H1 (cell line): ENCODE measurements around the gene CD7. TPM values are rescaled to one million over a fixed set of nuclear protein-coding genes. Genes with fewer than 3 reads are reported as not detected.

ENCODE experiments used
- CTCF ChIA-PET: fragments of 300-600 bp; sonication (Branson Sonifier 250); formaldehyde crosslinking; loops from one replicate; lab custom pipeline; 2021; ENCODE audit not compliant: partially characterized antibody; lab: Charles Lee
- POLR2A ChIA-PET: fragments of 300-600 bp; sonication (Branson Sonifier 250); formaldehyde crosslinking; loops from one replicate; lab custom pipeline; 2021; ENCODE audit warnings: inconsistent platforms; ENCODE audit not compliant: partially characterized antibody; lab: Charles Lee
- DNase-seq, 2 experiments: peaks; one replicate each; pipeline versions ENCODE4 v3.0.0 to v3.0.0-alpha.2; 2010 to 2022; ENCODE audit warnings: low spot score in 2 of 2, low read depth in 1 of 2, mixed read lengths in 1 of 2
- FAIRE-seq: peaks from 2 replicates; lab custom pipeline; 2011; peaks lifted over from hg19 to GRCh38; lab: Jason Lieb, UNC
- H2AFZ ChIP-seq: 2 replicates; pipeline ENCODE4 v1.8.1; 2012; ENCODE audit warnings: low read length, inconsistent platforms
- H2AK5ac ChIP-seq: 2 replicates; pipeline ENCODE4 v1.6.1; 2013; ENCODE audit warnings: low read depth, low read length
- H2BK120ac ChIP-seq: replicated peaks from 2 replicates; pipeline ENCODE3; 2013; ENCODE audit warnings: low read depth, low read length, inconsistent platforms
- H2BK12ac ChIP-seq: 2 replicates; pipeline ENCODE4 v1.6.1; 2013; ENCODE audit warnings: low read depth, low read length
- H2BK15ac ChIP-seq: 2 replicates; pipeline ENCODE4 v1.6.1; 2013; ENCODE audit warnings: low read length
- H2BK20ac ChIP-seq: 2 replicates; pipeline ENCODE4 v1.6.1; 2013; ENCODE audit warnings: low read length
- H2BK5ac ChIP-seq: 2 replicates; pipeline ENCODE4 v1.6.1; 2013; ENCODE audit warnings: low read depth, low read length
- H3K14ac ChIP-seq: 2 replicates; pipeline ENCODE4 v1.6.1; 2013; ENCODE audit warnings: inconsistent platforms; ENCODE audit not compliant: insufficient read length
- H3K18ac ChIP-seq: 2 replicates; pipeline ENCODE4 v1.6.1; 2013; ENCODE audit warnings: low read length; ENCODE audit errors: extremely low read depth
- H3K23ac ChIP-seq: 2 replicates; pipeline ENCODE4 v1.6.1; 2013; ENCODE audit warnings: inconsistent platforms; ENCODE audit not compliant: insufficient read length
- H3K23me2 ChIP-seq: 2 replicates; pipeline ENCODE4 v1.6.1; 2013; ENCODE audit warnings: low read depth, low read length
- H3K27ac ChIP-seq: 2 replicates; pipeline ENCODE4 v1.6.1; 2011; ENCODE audit warnings: low read depth, low read length, inconsistent platforms
- H3K27me3 ChIP-seq, 4 experiments: replicated peaks in 1 of 4; 1 replicate in 1 of 4; 2 replicates in 3 of 4; pipeline versions ENCODE4 v1.6.1 to v1.8.1; 2011 to 2013; ENCODE audit warnings: low read length in 3 of 4, mild to moderate bottlenecking in 3 of 4, inconsistent platforms in 2 of 4, mixed read lengths in 2 of 4, moderate library complexity in 1 of 4; ENCODE audit not compliant: control insufficient read depth in 3 of 4, insufficient read depth in 3 of 4; ENCODE audit errors: extremely low read depth in 1 of 4
- H3K36me3 ChIP-seq, 4 experiments: 2 replicates each; pipeline versions ENCODE4 v1.6.1 to v1.8.1; 2011 to 2013; ENCODE audit warnings: mild to moderate bottlenecking in 4 of 4, low read length in 3 of 4, moderate library complexity in 2 of 4, control low read depth in 1 of 4, inconsistent platforms in 1 of 4; ENCODE audit not compliant: insufficient read depth in 4 of 4, control insufficient read depth in 2 of 4
- H3K4ac ChIP-seq: replicated peaks from 2 replicates; pipeline ENCODE3; 2013; ENCODE audit warnings: low read length, low read depth, mixed read lengths, inconsistent platforms; ENCODE audit not compliant: insufficient read length
- H3K4me1 ChIP-seq, 4 experiments: replicated peaks in 1 of 4; 1 replicate in 1 of 4; 2 replicates in 3 of 4; pipeline versions ENCODE4 v1.6.1 to v1.8.1; 2011 to 2013; ENCODE audit warnings: low read length in 3 of 4, inconsistent platforms in 2 of 4, mixed read lengths in 1 of 4; ENCODE audit not compliant: insufficient read depth in 4 of 4, control insufficient read depth in 3 of 4
- H3K4me2 ChIP-seq, 2 experiments: 2 replicates each; pipeline versions ENCODE4 v1.6.1 to v1.8.1; 2011 to 2013; ENCODE audit warnings: low read depth in 2 of 2, low read length in 2 of 2, control low read depth in 1 of 2, inconsistent platforms in 1 of 2, mild to moderate bottlenecking in 1 of 2; ENCODE audit not compliant: insufficient read depth in 1 of 2
- H3K4me3 ChIP-seq, 4 experiments: fragments of 200-600, 300-600 bp in 1 of 4; sonication (generic), shearing (Covaris generic), sonication (Bioruptor Twin) in 1 of 4; 2 replicates each; pipeline versions ENCODE4 v1.5.1 to v1.8.1; 2011 to 2016; ENCODE audit warnings: low read length in 4 of 4, low read depth in 3 of 4, control low read depth in 2 of 4, inconsistent platforms in 2 of 4, mild to moderate bottlenecking in 2 of 4, mixed read lengths in 1 of 4, moderate library complexity in 1 of 4; ENCODE audit not compliant: insufficient read depth in 2 of 4; ENCODE audit errors: extremely low read depth in 1 of 4
- H3K56ac ChIP-seq: replicated peaks from 2 replicates; pipeline ENCODE3; 2013; ENCODE audit warnings: low read depth, mild to moderate bottlenecking, mixed read lengths, low read length, inconsistent platforms; ENCODE audit not compliant: insufficient read length
- H3K79me1 ChIP-seq: 2 replicates; pipeline ENCODE4 v1.6.1; 2013; ENCODE audit warnings: low read depth, low read length, control low read depth
- H3K79me2 ChIP-seq, 2 experiments: 2 replicates each; pipeline versions ENCODE4 v1.6.1 to v1.8.1; 2012 to 2013; ENCODE audit warnings: low read length in 2 of 2, mild to moderate bottlenecking in 2 of 2, inconsistent platforms in 1 of 2; ENCODE audit not compliant: insufficient read depth in 2 of 2, control insufficient read depth in 1 of 2
- H3K9ac ChIP-seq, 4 experiments: replicated peaks in 1 of 4; 1 replicate in 1 of 4; 2 replicates in 3 of 4; pipeline versions ENCODE4 v1.6.1 to v1.8.1; 2011 to 2013; ENCODE audit warnings: low read depth in 3 of 4, low read length in 3 of 4, control low read depth in 2 of 4, mild to moderate bottlenecking in 2 of 4, moderate library complexity in 2 of 4, inconsistent platforms in 1 of 4; ENCODE audit errors: extremely low read depth in 1 of 4
- H3K9me3 ChIP-seq, 2 experiments: 2 replicates each; pipeline versions ENCODE4 v1.6.1 to v1.8.1; 2012 to 2013; ENCODE audit warnings: mild to moderate bottlenecking in 2 of 2, moderate library complexity in 2 of 2, control low read depth in 1 of 2, inconsistent platforms in 1 of 2, low read depth in 1 of 2, low read length in 1 of 2, mixed read lengths in 1 of 2; ENCODE audit not compliant: insufficient read depth in 2 of 2
- H4K20me1 ChIP-seq, 2 experiments: replicated peaks in 1 of 2; 2 replicates each; pipeline versions ENCODE3 to v1.8.1; 2011 to 2013; ENCODE audit warnings: inconsistent platforms in 2 of 2, low read length in 2 of 2, mild to moderate bottlenecking in 1 of 2; ENCODE audit not compliant: insufficient read depth in 2 of 2, control insufficient read depth in 1 of 2
- H4K5ac ChIP-seq: 2 replicates; pipeline ENCODE4 v1.6.1; 2013; ENCODE audit warnings: low read length, low read depth, mixed read lengths, inconsistent platforms; ENCODE audit not compliant: insufficient read length
- H4K8ac ChIP-seq: 2 replicates; pipeline ENCODE4 v1.8.0; 2013; ENCODE audit warnings: mild to moderate bottlenecking, moderate library complexity, low read length, inconsistent platforms; ENCODE audit not compliant: insufficient read depth; ENCODE audit errors: extremely low read depth
- H4K91ac ChIP-seq: replicated peaks from 2 replicates; pipeline ENCODE3; 2013; ENCODE audit warnings: low read length, mixed read lengths, inconsistent platforms; ENCODE audit not compliant: insufficient read length
- ASH2L ChIP-seq: fragments of 200-600, 300-600 bp; sonication (generic); IDR thresholded peaks from one replicate; pipeline ENCODE4 v1.7.1; 2017; ENCODE audit warnings: low read length
- CHD2 ChIP-seq: IDR thresholded peaks from 2 replicates; pipeline ENCODE4 v1.6.1; 2012; ENCODE audit warnings: low read length, improper control_type of control experiment
- EGR1 ChIP-seq: IDR thresholded peaks from 2 replicates; pipeline ENCODE4 v1.6.1; 2011; ENCODE audit warnings: low read depth, low read length, borderline replicate concordance
- FOSL1 ChIP-seq: IDR thresholded peaks from 2 replicates; pipeline ENCODE4 v1.6.1; 2011; ENCODE audit warnings: mild to moderate bottlenecking, low read depth, low read length, moderate library complexity; ENCODE audit not compliant: insufficient read depth
- GABPA ChIP-seq: IDR thresholded peaks from 2 replicates; pipeline ENCODE4 v1.6.1; 2011; ENCODE audit warnings: mild to moderate bottlenecking, low read length, moderate library complexity, borderline replicate concordance; ENCODE audit not compliant: insufficient read depth
- KDM1A ChIP-seq: fragments of 200-600, 300-600 bp; sonication (generic); IDR thresholded peaks from 2 replicates; pipeline ENCODE4 v1.7.1; 2016; ENCODE audit warnings: mild to moderate bottlenecking, low read length, borderline replicate concordance
- KDM4A ChIP-seq: IDR thresholded peaks from one replicate; pipeline ENCODE4 v1.7.1; 2012; ENCODE audit warnings: low read depth, mild to moderate bottlenecking, moderate library complexity, low read length, inconsistent platforms; ENCODE audit not compliant: severe bottlenecking
- PHF8 ChIP-seq: fragments of 200-600 bp; sonication (generic); conservative IDR thresholded peaks from 2 replicates; pipeline ENCODE4 v1.7.1; 2012; ENCODE audit warnings: low read depth, mild to moderate bottlenecking, inconsistent platforms, low read length, moderate library complexity
- RAD21 ChIP-seq, 2 experiments: IDR thresholded peaks in 1 of 2; conservative IDR thresholded peaks in 1 of 2; 2 replicates each; pipeline ENCODE4 v1.6.1; 2011; ENCODE audit warnings: low read depth in 2 of 2, low read length in 2 of 2, improper control_type of control experiment in 1 of 2, inconsistent platforms in 1 of 2, mild to moderate bottlenecking in 1 of 2, moderate library complexity in 1 of 2
- SIX5 ChIP-seq: IDR thresholded peaks from 2 replicates; pipeline ENCODE4 v1.6.1; 2011; ENCODE audit warnings: mild to moderate bottlenecking, low read depth, low read length
- WGBS, 2 experiments: shearing (Covaris generic) in 1 of 2; methylation state at CpG; one replicate each; pipeline versions ENCODE4 v1.1.6 to v1.1.7; 2013 to 2015; ENCODE audit warnings: low lambda C conversion rate in 2 of 2, mixed read lengths in 2 of 2, inconsistent platforms in 1 of 2, low coverage in 1 of 2, missing lambda C conversion rate in 1 of 2; ENCODE audit not compliant: insufficient replicate concordance in 2 of 2, insufficient coverage in 1 of 2, insufficient read length in 1 of 2; ENCODE audit errors: extremely low coverage in 1 of 2, missing lambda C conversion rate in 1 of 2; 5-methylcytosine and 5-hydroxymethylcytosine counted together
- polyA plus RNA-seq, 7 experiments: library from polyadenylated mRNA; depleted of rRNA in 3 of 7; stranded (reverse) in 5 of 7; unstranded in 2 of 7; fragments of >200 nt in 5 of 7; fragments of 200-250 nt in 2 of 7; gene quantifications; 1 replicate in 5 of 7; 2 replicates in 1 of 7; 4 replicates in 1 of 7; pipeline versions ENCODE4 v1.2.1 to v1.2.3, GENCODE V29; 2011 to 2013; ENCODE audit warnings: missing spikeins in 2 of 7, mixed read lengths in 2 of 7
- total RNA-seq: library from RNA; stranded (reverse); fragmentation: NEBNext Ultra II Directional; extraction: Animal tissue kit (Norgen Biotek cat#: 25700); gene quantifications from 2 replicates; pipeline ENCODE4 v1.2.1, GENCODE V29; 2021
- TF ChIP-seq, protein P1 (sequence below): IDR thresholded peaks from 2 replicates; pipeline ENCODE4 v1.6.1; 2011; ENCODE audit warnings: low read depth, mild to moderate bottlenecking, low read length; ENCODE audit not compliant: insufficient read depth
- TF ChIP-seq, protein P2 (sequence below): IDR thresholded peaks from 2 replicates; pipeline ENCODE4 v1.6.1; 2012; ENCODE audit warnings: inconsistent platforms

The CD7 gene
- total and polyA plus RNA-seq, 2 of the 8 experiments (the other 6 are each of a cell fraction or from before 2014, with no cell fraction given) = 0.83 to 0.86 TPM

DNA sequence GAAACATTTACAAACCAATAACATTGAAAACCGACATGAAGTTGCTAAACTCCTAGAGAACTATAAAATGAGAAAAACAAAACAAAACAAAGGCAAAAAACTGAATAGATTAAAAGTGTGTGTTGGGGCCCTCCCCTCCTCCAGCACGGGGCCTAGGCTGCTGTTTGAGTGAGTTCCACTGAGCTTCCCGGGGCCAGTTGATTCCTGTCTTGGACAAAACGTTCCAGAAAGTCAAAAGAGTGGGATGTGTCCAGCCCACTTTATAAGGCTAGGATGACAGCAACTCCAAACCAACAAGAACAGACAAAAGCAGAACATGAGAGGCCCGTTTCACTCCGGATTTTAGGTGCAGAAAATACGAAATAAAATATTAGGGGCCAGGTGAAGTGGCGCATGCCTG is 32.3 kb downstream of the CD7 start:
- H4K8ac ChIP-seq = no peak overlapping the region
- H3K79me2 ChIP-seq = no peaks in the 10 kb centered on the region
- H2BK20ac ChIP-seq = no peak overlapping the region
- H3K4me2 ChIP-seq = no peak overlapping the region
- H3K79me1 ChIP-seq = no peaks in the 10 kb centered on the region; the same call in 1 of the 2 replicates
- H3K27ac ChIP-seq = no peak overlapping the region
- 74% methylated on average over 8 of the region's 8 CpGs; no CpG with 5 or more reads in 1 of the 2 experiments for WGBS, 2 experiments
- H3K27me3 ChIP-seq = no peaks in the 10 kb centered on the region; a peak in 1 of 7 replicates
- H3K4me1 ChIP-seq = 0 out of 7 replicates have a peak, but pooled peaks cover 0 to 2% (median 0%) of the 10 kb centered on the region in 4 experiments
- H3K23me2 ChIP-seq = no peaks in the 10 kb centered on the region
- FAIRE-seq (no peak), DNase-seq (no peak)
- no peak overlapping the region for H4K91ac ChIP-seq
- no peak overlapping the region for H3K56ac ChIP-seq
- H3K9me3 ChIP-seq = 0 out of 4 replicates have a peak, but pooled peaks cover 0 to 3% of the 10 kb centered on the region in 2 experiments
- peaks cover 0 to 6% of the 10 kb centered on the region in 2 experiments for H4K20me1 ChIP-seq
- CTCF ChIA-PET = interaction anchor here (1.6 kb wide), 1 partner anchor 16 kb away, joined by 3 read pairs; no protein-coding TSS in a partner anchor
- H3K23ac ChIP-seq = no peak overlapping the region
- no peak overlapping the region for H2AK5ac ChIP-seq
- POLR2A ChIA-PET = interaction anchor here (1.3 to 5.2 kb wide), 2 partner anchors 11 to 12 kb away, joined by 3 to 39 read pairs; partner anchors contain the start of gene CSNK1D
- no peak overlapping the region for H2BK120ac ChIP-seq
- no peak overlapping the region for H2BK15ac ChIP-seq
- no peak overlapping the region for H3K14ac ChIP-seq
- no peak overlapping the region; a peak in 1 of 7 replicates for H3K9ac ChIP-seq
- H4K5ac ChIP-seq = no peak overlapping the region
- no peak overlapping the region for H3K4ac ChIP-seq
- no peak overlapping the region for H2AFZ ChIP-seq
- no peak overlapping the region for H2BK5ac ChIP-seq
- H3K4me3 ChIP-seq = no peak overlapping the region
- H3K18ac ChIP-seq = no peak overlapping the region
- no peaks in the 10 kb centered on the region; a peak in 1 of 8 replicates for H3K36me3 ChIP-seq
- no peak overlapping the region for H2BK12ac ChIP-seq
- TF ChIP-seq KDM1A = no peak
- TF ChIP-seq ASH2L = no peak
- TF ChIP-seq GABPA = no peak
- TF ChIP-seq RAD21 (IDR thresholded peaks at IDR 0.05 in 1 of 2, conservative IDR thresholded peaks at IDR 0.05 in 1 of 2; ENCODE audit: low read depth in 2 of 2, low read length in 2 of 2) = no peak
- no peak for TF ChIP-seq KDM4A
- no peak for TF ChIP-seq PHF8
- TF ChIP-seq, protein P1, sequence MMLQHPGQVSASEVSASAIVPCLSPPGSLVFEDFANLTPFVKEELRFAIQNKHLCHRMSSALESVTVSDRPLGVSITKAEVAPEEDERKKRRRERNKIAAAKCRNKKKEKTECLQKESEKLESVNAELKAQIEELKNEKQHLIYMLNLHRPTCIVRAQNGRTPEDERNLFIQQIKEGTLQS = no peak
- TF ChIP-seq, protein P2, sequence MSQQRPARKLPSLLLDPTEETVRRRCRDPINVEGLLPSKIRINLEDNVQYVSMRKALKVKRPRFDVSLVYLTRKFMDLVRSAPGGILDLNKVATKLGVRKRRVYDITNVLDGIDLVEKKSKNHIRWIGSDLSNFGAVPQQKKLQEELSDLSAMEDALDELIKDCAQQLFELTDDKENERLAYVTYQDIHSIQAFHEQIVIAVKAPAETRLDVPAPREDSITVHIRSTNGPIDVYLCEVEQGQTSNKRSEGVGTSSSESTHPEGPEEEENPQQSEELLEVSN = no peak
- no peak for TF ChIP-seq EGR1
- no peak for TF ChIP-seq FOSL1
- TF ChIP-seq SIX5 = no peak
- TF ChIP-seq CHD2 = no peak
